Thyroid gland (tissue), 4 donors: Measurements from ENCODE around the gene CUL9.

Experiments
- CTCF ChIP-seq, 6 experiments: fragments of 200-600 bp in 3 of 6; fragments of 450-650 bp in 3 of 6; sonication (generic) in 3 of 6; IDR thresholded peaks; one replicate each; pipeline ENCODE4 v1.5.1; 2016 to 2019; ENCODE audit warnings: antibody characterized with exemption in 6 of 6, mild to moderate bottlenecking in 2 of 6, inconsistent platforms in 1 of 6, moderate library complexity in 1 of 6
- POLR2A ChIP-seq, 2 donors: fragments of 450-650 bp; IDR thresholded peaks; one replicate each; pipeline ENCODE4 v1.6.1; 2017; ENCODE audit warnings: antibody characterized with exemption in 2 of 2, mild to moderate bottlenecking in 2 of 2, moderate library complexity in 1 of 2

- TF ChIP-seq POLR2A (IDR thresholded peaks at IDR 0.05) (no peak), CTCF (IDR thresholded peaks at IDR 0.05) (no peak)
These were observed 25.3 kb downstream of the CUL9 start for GRCh38 chr6:43207286-43207685.
